ENCODE data around the gene MED25. TPM values are rescaled to one million over a fixed set of nuclear protein-coding genes. Genes with fewer than 3 reads are reported as not detected.

MED25 gene
- total and polyA plus RNA-seq, 9 of the 15 experiments (the other 6 are each of a cell fraction or from before 2014, with no cell fraction given), result 4.1 to 93.9 (median 19.3) TPM

DNA sequence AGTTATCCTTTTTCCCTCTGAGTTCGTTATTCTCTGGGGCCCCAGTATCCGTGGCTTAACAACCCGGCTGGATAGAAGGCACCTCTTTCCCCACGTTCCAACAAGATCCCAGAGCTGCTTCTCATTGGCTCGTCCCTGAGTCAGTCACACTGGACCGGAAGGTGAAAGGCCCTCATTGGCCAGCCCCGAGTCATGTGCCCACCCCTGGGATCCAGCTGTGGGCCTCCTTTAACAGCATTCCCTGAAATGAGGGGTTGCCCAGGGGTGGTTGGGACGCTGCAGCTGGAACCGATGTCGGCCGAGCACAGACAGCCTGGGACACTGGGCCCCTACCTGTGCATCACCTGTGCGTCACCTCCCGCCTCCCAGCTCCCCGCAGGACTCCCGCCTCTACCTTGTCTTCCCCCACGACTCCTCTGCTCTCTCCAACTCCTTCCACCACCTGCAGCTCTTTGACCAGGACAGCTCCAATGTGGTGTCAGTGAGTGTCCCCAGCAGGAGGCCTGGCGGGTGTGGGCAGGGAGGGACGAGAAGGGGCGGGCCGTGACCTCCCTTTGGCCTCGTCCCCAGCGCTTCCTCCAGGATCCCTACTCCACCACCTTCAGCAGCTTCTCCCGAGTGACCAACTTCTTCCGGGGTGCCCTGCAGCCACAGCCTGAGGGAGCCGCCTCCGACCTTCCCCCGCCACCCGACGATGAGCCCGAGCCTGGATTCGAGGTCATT, 63.7 kb downstream of the MED25 start:
- H4K20me1 ChIP-seq (replicated peaks; ENCODE audit: control insufficient read depth, insufficient read depth, low read length), result no peaks in the 10 kb centered on the region
- no peak overlapping the region for H2AFZ ChIP-seq (ENCODE audit: low read depth, low read length)
- H3K4me2 ChIP-seq (ENCODE audit: insufficient read depth, low read length), result no peak overlapping the region
- CTCF ChIA-PET (ENCODE audit: low intra/inter-chr PET ratio), result no interaction called here
- H3K9ac ChIP-seq (ENCODE audit: insufficient read depth in 1 of 2, low read depth in 2 of 2, low read length in 2 of 2), result peak overlapping the region in 1 of 2 experiments; percentile 66; a peak in 2 of 4 replicates
- intact Hi-C loops (cut with micrococcal nuclease) (no loop called here), in situ Hi-C loops (cut with MboI) (no loop called here)
- DNase-seq (ENCODE audit: extremely low read depth in 1 of 4, low spot score in 3 of 4) (peak; percentile 57 to 83 (median 72)), FAIRE-seq (no peak), ATAC-seq (no peak)
- H3K4me1 ChIP-seq (replicated peaks in 1 of 2; ENCODE audit: control insufficient read depth in 2 of 2, insufficient read depth in 2 of 2, low read length in 2 of 2), result peaks cover 6 to 54% of the 10 kb centered on the region in 2 experiments; a peak in 3 of 5 replicates
- BruUV-seq (replicated peaks), result no TSS peak
- H3K36me3 ChIP-seq (ENCODE audit: control insufficient read depth, insufficient read depth, low read length), result peaks cover 55% of the 10 kb centered on the region
- no peak overlapping the region for H3K27ac ChIP-seq (ENCODE audit: extremely low read depth, low read depth, low read length)
- H3K9me3 ChIP-seq (replicated peaks; ENCODE audit: control insufficient read depth, insufficient read depth, low read depth, low read length), result no peaks in the 10 kb centered on the region
- H3K4me3 ChIP-seq, result no peak overlapping the region
- H3K79me2 ChIP-seq (ENCODE audit: control insufficient read depth, insufficient read depth, low read length), result peaks cover 4% of the 10 kb centered on the region
- 77% methylated on average over 30 of the region's 31 CpGs for WGBS (ENCODE audit: insufficient coverage, low coverage, missing lambda C conversion rate)
- H3K9me1 ChIP-seq (ENCODE audit: control insufficient read depth, insufficient read depth, low read length), result no peaks in the 10 kb centered on the region
- no peaks in the 10 kb centered on the region for H3K27me3 ChIP-seq (ENCODE audit: control insufficient read depth in 2 of 2, insufficient read depth in 2 of 2, low read length in 2 of 2)
- POLR2A ChIA-PET, result interaction anchor here (0.6 kb wide), 4 partner anchors 31 to 61 kb away, joined by 3 to 4 read pairs (median 3); no protein-coding TSS in a partner anchor
- peak; percentile 64 for TF ChIP-seq NFYB (IDR thresholded peaks at IDR 0.05; ENCODE audit: extremely low read depth, insufficient read length)
- TF ChIP-seq ZNF354B (CRISPR knock-in tag; IDR thresholded peaks at IDR 0.05), result no peak
- TF ChIP-seq EWSR1 (IDR thresholded peaks at IDR 0.05; ENCODE audit: borderline replicate concordance, low read depth, partially characterized antibody), result no peak
- TF ChIP-seq ASH1L (IDR thresholded peaks at IDR 0.05; ENCODE audit: borderline replicate concordance, low read depth, partially characterized antibody), result peak; percentile 58
- TF ChIP-seq, protein P1, sequence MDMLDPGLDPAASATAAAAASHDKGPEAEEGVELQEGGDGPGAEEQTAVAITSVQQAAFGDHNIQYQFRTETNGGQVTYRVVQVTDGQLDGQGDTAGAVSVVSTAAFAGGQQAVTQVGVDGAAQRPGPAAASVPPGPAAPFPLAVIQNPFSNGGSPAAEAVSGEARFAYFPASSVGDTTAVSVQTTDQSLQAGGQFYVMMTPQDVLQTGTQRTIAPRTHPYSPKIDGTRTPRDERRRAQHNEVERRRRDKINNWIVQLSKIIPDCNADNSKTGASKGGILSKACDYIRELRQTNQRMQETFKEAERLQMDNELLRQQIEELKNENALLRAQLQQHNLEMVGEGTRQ (CRISPR knock-in tag; IDR thresholded peaks at IDR 0.05), result peak; percentile 57
- TF ChIP-seq SLC30A9 (CRISPR knock-in tag; IDR thresholded peaks at IDR 0.05), result no peak
- TF ChIP-seq, protein P2, sequence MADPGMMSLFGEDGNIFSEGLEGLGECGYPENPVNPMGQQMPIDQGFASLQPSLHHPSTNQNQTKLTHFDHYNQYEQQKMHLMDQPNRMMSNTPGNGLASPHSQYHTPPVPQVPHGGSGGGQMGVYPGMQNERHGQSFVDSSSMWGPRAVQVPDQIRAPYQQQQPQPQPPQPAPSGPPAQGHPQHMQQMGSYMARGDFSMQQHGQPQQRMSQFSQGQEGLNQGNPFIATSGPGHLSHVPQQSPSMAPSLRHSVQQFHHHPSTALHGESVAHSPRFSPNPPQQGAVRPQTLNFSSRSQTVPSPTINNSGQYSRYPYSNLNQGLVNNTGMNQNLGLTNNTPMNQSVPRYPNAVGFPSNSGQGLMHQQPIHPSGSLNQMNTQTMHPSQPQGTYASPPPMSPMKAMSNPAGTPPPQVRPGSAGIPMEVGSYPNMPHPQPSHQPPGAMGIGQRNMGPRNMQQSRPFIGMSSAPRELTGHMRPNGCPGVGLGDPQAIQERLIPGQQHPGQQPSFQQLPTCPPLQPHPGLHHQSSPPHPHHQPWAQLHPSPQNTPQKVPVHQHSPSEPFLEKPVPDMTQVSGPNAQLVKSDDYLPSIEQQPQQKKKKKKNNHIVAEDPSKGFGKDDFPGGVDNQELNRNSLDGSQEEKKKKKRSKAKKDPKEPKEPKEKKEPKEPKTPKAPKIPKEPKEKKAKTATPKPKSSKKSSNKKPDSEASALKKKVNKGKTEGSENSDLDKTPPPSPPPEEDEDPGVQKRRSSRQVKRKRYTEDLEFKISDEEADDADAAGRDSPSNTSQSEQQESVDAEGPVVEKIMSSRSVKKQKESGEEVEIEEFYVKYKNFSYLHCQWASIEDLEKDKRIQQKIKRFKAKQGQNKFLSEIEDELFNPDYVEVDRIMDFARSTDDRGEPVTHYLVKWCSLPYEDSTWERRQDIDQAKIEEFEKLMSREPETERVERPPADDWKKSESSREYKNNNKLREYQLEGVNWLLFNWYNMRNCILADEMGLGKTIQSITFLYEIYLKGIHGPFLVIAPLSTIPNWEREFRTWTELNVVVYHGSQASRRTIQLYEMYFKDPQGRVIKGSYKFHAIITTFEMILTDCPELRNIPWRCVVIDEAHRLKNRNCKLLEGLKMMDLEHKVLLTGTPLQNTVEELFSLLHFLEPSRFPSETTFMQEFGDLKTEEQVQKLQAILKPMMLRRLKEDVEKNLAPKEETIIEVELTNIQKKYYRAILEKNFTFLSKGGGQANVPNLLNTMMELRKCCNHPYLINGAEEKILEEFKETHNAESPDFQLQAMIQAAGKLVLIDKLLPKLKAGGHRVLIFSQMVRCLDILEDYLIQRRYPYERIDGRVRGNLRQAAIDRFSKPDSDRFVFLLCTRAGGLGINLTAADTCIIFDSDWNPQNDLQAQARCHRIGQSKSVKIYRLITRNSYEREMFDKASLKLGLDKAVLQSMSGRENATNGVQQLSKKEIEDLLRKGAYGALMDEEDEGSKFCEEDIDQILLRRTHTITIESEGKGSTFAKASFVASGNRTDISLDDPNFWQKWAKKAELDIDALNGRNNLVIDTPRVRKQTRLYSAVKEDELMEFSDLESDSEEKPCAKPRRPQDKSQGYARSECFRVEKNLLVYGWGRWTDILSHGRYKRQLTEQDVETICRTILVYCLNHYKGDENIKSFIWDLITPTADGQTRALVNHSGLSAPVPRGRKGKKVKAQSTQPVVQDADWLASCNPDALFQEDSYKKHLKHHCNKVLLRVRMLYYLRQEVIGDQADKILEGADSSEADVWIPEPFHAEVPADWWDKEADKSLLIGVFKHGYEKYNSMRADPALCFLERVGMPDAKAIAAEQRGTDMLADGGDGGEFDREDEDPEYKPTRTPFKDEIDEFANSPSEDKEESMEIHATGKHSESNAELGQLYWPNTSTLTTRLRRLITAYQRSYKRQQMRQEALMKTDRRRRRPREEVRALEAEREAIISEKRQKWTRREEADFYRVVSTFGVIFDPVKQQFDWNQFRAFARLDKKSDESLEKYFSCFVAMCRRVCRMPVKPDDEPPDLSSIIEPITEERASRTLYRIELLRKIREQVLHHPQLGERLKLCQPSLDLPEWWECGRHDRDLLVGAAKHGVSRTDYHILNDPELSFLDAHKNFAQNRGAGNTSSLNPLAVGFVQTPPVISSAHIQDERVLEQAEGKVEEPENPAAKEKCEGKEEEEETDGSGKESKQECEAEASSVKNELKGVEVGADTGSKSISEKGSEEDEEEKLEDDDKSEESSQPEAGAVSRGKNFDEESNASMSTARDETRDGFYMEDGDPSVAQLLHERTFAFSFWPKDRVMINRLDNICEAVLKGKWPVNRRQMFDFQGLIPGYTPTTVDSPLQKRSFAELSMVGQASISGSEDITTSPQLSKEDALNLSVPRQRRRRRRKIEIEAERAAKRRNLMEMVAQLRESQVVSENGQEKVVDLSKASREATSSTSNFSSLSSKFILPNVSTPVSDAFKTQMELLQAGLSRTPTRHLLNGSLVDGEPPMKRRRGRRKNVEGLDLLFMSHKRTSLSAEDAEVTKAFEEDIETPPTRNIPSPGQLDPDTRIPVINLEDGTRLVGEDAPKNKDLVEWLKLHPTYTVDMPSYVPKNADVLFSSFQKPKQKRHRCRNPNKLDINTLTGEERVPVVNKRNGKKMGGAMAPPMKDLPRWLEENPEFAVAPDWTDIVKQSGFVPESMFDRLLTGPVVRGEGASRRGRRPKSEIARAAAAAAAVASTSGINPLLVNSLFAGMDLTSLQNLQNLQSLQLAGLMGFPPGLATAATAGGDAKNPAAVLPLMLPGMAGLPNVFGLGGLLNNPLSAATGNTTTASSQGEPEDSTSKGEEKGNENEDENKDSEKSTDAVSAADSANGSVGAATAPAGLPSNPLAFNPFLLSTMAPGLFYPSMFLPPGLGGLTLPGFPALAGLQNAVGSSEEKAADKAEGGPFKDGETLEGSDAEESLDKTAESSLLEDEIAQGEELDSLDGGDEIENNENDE (IDR thresholded peaks at IDR 0.05; ENCODE audit: low read depth, low read length), result no peak
- peak; percentile 62 for TF ChIP-seq SP2 (IDR thresholded peaks at IDR 0.05; ENCODE audit: extremely low read depth, low read depth, low read length, poor library complexity, severe bottlenecking)
- no peak for TF ChIP-seq DNMT1 (IDR thresholded peaks at IDR 0.05)
- no peak for TF ChIP-seq ZNF133 (CRISPR knock-in tag; IDR thresholded peaks at IDR 0.05)

Data from K562 (cell line).